Activated T-helper 9 cell treated with anti-CD3 and anti-CD28 coated beads, Interleukin-2, amount 50 U/mL, for 16 hours (primary cell): ENCODE measurements around the gene NEGR1.

Source experiments
- DNase-seq: peaks from one replicate; pipeline ENCODE4 v3.0.0-alpha.2; 2020; ENCODE audit warnings: low read depth

NEGR1 gene

GRCh38 chr1:71780681-71781080 is 501.7 kb downstream of the NEGR1 start:
- DNase-seq = no peak

DNA sequence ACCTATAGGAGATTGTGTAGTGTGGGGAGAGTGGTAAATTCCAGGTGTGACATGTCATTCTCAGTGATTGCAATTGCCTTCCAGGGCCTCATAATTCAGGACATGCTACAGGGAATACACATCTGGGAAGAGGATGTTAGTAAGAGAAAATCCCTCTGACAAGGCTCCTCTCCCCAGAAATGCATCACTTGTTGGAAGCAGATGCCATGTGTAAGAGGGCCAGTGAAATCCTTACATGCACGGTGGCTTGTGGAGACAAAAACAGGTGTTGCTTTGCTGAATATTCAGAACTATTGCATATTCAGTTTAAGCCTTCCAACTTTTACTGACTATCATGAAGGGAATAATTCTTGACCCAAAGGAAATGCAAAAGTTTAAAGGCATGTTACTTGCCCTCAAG is 503.4 kb downstream of the NEGR1 start:
- no peak for DNase-seq

- no peak for DNase-seq
These were observed 505.2 kb downstream of the NEGR1 start for GRCh38 chr1:71777094-71777493.

- no peak for DNase-seq
These were observed 507.6 kb downstream of the NEGR1 start for GRCh38 chr1:71774705-71775104.

DNA sequence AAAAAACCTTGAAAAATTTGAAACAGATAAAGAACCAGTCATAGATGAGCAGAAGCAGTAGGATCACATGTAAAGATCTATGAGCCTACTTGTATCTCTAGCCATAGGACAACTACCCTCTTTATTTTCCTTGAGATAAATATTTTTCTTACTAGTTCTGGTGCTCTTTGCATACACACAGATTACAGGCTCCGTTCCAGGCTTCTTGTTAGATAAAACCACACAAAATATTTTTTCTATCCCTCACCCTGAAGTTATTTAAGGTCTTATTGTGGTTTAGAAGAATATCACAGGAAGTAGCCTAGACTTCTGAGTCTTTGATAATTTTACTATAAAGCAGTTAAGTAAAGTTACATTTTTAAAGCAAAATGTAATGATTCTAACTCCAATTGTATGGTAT is 512.2 kb downstream of the NEGR1 start:
- no peak for DNase-seq

- DNase-seq = no peak
These were observed 515.6 kb downstream of the NEGR1 start for GRCh38 chr1:71766748-71767147.

DNA sequence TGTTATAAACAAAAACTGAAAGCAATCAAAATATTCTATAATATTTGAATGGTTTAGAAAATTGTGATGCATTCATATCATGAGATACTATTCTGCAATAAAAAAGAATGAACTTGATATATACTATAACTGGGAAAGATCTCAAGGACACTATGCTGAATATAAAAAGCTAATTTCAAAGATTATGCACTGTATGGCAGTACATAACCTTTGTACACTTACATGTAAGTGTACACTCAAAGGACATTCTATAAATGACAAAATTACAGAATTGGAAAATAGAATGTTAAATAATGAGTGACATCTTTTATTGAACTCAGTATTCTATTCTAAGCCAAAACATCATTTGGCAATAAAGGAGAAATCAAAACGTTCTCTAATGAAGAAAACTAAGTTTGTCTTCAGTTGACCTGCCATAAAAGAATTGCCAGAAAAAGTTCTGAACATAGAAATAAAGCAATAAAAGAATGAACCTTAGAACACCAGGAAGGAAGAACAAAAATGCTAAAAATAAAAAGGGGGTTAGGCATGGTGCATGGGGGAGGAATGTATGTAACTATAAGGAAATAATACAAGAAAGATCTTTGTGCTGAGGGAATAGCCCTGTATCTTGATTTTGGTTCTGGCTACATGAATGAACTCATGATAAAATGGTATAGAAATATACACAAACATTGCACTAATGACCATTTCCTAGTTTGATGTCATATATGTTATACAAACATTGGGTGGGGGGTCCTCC is 519.7 kb downstream of the NEGR1 start:
- no peak for DNase-seq

DNA sequence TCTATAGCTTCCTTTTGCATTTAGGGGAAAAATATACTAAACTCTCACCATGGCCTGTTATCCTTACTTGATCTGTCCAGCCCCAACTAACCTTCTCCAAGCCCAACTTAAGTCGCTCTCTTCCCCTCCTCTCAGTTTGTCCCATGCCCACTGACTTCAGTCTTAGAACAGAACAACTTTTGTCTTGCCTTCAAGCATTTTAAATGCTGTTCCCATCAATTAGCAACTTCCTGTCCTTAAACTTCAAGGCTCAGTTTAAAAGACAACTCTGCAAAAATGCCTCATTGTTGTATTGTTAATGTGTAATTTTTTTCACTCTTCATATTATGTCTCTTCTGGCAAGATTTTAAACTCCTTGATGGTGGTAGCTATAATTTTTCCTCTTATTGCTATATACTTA is 526.9 kb downstream of the NEGR1 start:
- no peak for DNase-seq

DNA sequence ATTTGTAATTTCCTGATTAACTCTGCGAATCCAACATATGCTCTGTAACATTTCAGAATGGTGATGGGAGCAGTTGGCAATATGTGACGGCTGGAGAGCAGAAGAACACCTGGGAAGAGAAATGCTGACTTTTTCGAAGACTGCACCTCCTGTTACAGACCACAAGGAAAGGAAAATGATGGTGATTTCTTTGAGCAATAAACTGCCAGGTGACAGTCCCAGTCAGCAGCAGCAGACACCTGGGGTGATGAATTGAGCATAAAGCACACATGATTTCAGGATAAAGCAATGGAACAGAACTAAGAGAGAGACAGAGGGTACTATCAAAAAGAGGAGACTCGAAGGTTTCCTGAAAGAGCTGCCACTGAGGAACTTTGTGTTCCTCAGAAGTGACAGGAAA is 528.6 kb downstream of the NEGR1 start:
- DNase-seq = no peak

DNA sequence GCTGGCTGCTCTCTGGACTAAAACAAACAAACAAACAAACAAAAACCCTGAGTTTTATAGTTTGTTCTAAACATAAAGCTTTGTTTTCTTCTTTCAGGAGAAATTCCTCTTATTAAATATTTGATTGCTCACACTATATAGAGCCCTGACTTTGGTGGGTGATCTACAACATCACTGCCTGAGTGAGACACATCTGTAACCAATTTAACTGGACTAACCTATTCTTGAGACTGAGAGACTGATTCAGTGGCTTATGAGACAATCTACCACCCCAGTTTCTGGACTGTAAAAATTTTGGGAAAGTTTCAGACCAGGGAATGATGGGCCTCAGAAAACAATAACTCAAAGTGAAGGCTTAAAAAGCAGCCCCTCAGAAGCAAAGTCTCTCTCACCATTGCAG is 537.0 kb downstream of the NEGR1 start:
- DNase-seq = no peak

DNA sequence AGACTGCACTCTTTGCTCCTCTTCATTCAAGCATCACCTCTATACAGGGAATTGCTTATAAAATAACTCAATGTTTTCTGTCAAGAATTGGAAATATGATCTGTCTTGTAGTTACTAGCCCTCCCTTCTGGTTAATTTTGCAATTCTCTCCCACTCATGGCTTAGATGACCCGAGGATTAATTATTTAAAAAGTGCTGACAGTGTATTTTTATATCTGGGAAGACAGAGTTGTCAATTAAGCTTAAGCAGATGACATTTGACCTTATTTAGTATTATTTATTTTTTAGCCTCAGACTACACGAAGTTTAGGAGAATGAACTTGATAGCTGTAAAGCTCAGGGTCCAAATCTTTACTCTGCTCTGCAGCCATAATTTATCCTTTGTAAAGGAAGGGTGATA is 538.5 kb downstream of the NEGR1 start:
- DNase-seq = no peak

GRCh38 chr1:71738910-71739309 is 543.4 kb downstream of the NEGR1 start:
- DNase-seq = no peak

DNA sequence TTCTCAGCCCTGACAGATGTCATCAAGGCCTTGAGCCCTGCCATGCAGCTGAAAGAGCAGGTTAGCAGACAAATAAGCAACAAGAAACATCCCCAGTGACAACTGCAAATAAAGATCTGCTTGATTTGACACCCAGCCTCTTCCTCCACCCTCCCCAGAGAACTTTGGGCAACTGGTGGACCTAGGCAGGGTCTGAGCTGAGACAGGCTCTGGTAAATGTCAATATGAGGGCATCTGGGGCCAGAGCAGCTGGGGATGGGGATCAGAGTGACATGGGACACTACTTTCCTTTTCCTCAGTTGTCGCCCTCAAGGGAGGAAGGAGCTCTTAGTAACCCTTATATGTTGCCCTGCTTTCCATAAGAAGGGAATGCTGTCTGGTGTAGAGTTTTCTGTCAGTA is 544.1 kb downstream of the NEGR1 start:
- DNase-seq = no peak

- no peak for DNase-seq
These were observed 544.6 kb downstream of the NEGR1 start for GRCh38 chr1:71737768-71738167.

DNA sequence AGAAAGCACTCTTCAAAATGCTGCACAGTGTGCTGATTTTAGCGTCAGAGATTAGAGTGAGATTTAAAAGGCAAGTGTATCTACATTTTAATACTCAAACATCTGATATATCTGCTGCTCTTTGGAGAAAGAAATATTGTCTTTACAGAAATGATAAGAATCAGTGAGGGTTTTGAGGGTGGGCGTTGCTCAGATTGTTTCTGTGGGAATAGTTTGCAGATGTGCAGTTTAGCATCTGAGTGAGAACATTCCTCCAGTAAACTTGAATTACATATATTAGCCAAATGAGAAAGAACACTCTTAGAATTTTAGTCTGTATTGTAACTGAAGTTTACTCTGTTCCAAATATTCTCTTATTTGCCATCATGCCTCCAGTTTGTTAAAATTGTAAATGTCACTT is 549.2 kb downstream of the NEGR1 start:
- no peak for DNase-seq

GRCh38 chr1:71721532-71721931 is 560.8 kb downstream of the NEGR1 start:
- DNase-seq = no peak

GRCh38 chr1:71719330-71719729 is 563.0 kb downstream of the NEGR1 start:
- no peak for DNase-seq

DNA sequence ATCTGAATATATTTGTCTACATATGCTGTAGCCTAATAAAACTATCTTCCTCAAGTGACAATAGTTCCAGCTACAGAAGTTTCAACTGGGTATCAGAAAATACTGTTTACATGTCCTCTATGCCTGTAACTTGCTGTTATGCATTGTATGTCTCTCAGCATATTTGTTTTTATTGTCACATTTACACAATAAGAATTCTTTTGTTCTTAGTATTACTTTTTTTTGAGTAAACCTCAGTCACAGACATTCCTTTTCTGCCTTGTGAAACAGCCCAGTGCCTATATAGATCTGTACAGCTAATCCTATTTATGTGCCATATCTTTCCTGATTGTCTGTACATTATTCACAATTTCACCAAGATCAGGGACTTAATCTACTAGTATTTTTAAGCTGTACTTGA is 565.2 kb downstream of the NEGR1 start:
- no peak for DNase-seq

DNA sequence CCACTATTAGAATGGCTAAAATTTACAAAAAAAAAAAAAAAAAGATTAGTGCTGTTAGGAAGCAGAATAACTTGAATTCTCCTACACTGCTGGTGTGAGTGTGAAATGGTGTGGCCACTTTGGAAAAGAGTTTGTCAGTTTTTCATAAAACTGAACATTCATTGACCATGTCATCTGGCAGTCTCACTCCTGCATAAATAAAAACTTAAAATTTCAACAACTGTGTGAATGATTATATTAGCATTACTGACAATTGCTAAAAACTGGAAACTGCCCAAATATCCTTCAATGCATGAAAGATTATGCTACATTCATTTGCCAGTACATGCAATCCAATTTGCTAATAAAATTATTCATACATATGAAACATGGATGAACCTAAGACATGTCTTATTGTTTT is 570.9 kb downstream of the NEGR1 start:
- no peak for DNase-seq

- DNase-seq = no peak
These were observed 576.2 kb downstream of the NEGR1 start for GRCh38 chr1:71706029-71706671.

DNA sequence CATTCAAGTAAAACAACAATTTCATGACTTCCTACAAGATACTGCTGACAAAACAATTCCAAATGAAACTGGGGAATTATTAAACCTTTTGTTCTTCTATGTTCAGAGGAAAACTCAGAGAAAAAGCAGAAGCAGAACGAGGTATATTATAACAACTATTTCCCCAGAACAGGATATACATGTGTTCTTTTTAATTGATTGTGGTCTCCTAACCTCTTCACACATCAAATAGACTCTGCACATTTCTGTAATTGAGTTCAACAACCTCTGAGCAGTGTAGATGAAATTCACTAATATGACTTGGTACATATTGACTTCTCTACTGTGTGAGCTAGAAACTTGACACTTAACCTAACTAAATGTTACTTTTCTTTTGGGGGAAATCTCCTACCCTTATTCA is 584.2 kb downstream of the NEGR1 start:
- no peak for DNase-seq

GRCh38 chr1:71695821-71696220 is 586.5 kb downstream of the NEGR1 start:
- DNase-seq = no peak

- no peak for DNase-seq
These were observed 587.3 kb downstream of the NEGR1 start for GRCh38 chr1:71695084-71695483.

- DNase-seq = no peak
These were observed 588.8 kb downstream of the NEGR1 start for GRCh38 chr1:71693581-71693980.
